ENCODE measurements around the gene CD164.

DNA sequence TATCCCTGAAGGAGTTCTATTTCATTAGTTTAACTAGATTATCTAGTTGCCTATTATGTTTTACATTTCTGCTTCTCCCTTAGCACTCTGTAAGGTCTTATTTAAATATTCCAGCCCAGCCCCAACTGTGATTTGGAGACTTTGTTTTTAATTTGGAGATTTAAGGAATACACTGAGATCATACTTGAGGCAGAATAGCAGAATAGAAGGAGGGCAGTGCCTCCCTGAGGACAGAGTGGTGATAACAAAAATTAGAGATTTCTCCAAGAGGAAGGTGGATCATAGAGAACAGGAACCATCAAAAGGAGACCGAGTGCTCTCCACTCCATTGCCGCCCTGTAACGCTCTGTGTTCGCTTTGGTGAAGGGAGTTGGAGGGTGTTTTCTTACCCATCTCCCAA lies 14.8 kb upstream of the CD164 start:
- TF ChIP-seq EZH2 (IDR thresholded peaks at IDR 0.05) = no peak
- TF ChIP-seq POLR2AphosphoS5 (IDR thresholded peaks at IDR 0.05; ENCODE audit: borderline replicate concordance, low read depth, low read length) = no peak
- no peak for TF ChIP-seq FOXP2 (optimal IDR thresholded peaks at IDR 0.05; ENCODE audit: control extremely low read depth, extremely low read length, insufficient read depth)
